Astrocyte (in vitro differentiated cells and primary cell): ENCODE measurements around the gene NPHP4. TPM values are rescaled to one million over a fixed set of nuclear protein-coding genes. Genes with fewer than 3 reads are reported as not detected.
A peak's percentile ranks its signal among the peaks of the same experiment; 100 is the strongest.

ENCODE experiments used
- DNase-seq: peaks from one replicate; pipeline ENCODE4 v3.0.0-alpha.2; 2010; ENCODE audit warnings: low read depth
- FAIRE-seq: peaks from 2 replicates; lab custom pipeline; 2011; peaks lifted over from hg19 to GRCh38; lab: Jason Lieb, UNC
- H2AFZ ChIP-seq: 2 replicates; pipeline ENCODE4 v1.6.0; 2012; ENCODE audit warnings: low read depth, low read length, inconsistent platforms
- H3K27ac ChIP-seq: 2 replicates; pipeline ENCODE4 v1.5.1; 2011; ENCODE audit warnings: low read depth, low read length, inconsistent platforms
- H3K27me3 ChIP-seq: 2 replicates; pipeline ENCODE4 v1.6.0; 2011; ENCODE audit warnings: low read length, inconsistent platforms; ENCODE audit not compliant: insufficient read depth
- H3K36me3 ChIP-seq: 2 replicates; pipeline ENCODE4 v1.5.1; 2011; ENCODE audit warnings: low read length, inconsistent platforms; ENCODE audit not compliant: insufficient read depth
- H3K4me1 ChIP-seq: 2 replicates; pipeline ENCODE4 v1.5.1; 2011; ENCODE audit warnings: low read length, inconsistent platforms; ENCODE audit not compliant: insufficient read depth
- H3K4me2 ChIP-seq: 2 replicates; pipeline ENCODE4 v1.6.0; 2012; ENCODE audit warnings: low read length, inconsistent platforms
- H3K4me3 ChIP-seq: 2 replicates; pipeline ENCODE4 v1.5.1; 2011; ENCODE audit warnings: low read depth, mild to moderate bottlenecking, low read length, inconsistent platforms; ENCODE audit not compliant: insufficient read depth
- H3K79me2 ChIP-seq: 2 replicates; pipeline ENCODE4 v1.6.0; 2012; ENCODE audit warnings: mild to moderate bottlenecking, low read length, inconsistent platforms; ENCODE audit not compliant: insufficient read depth
- H3K9ac ChIP-seq: 2 replicates; pipeline ENCODE4 v1.6.0; 2012; ENCODE audit warnings: mild to moderate bottlenecking, low read length, inconsistent platforms
- H3K9me3 ChIP-seq: 2 replicates; pipeline ENCODE4 v1.5.1; 2012; ENCODE audit warnings: low read depth, mild to moderate bottlenecking, low read length, inconsistent platforms; ENCODE audit not compliant: insufficient read depth
- H4K20me1 ChIP-seq: 2 replicates; pipeline ENCODE4 v1.6.0; 2012; ENCODE audit warnings: low read length, inconsistent platforms; ENCODE audit not compliant: insufficient read depth
- H3K27ac Mint-ChIP-seq: one replicate; pipeline ENCODE4 v1.8.0; 2021; ENCODE audit warnings: mild to moderate bottlenecking, mixed read lengths; ENCODE audit not compliant: unreplicated experiment
- H3K27me3 Mint-ChIP-seq: one replicate; pipeline ENCODE4 v1.8.0; 2021; ENCODE audit warnings: low read depth, mixed read lengths; ENCODE audit not compliant: unreplicated experiment
- H3K36me3 Mint-ChIP-seq: one replicate; pipeline ENCODE4 v1.8.0; 2021; ENCODE audit warnings: low read depth, mixed read lengths; ENCODE audit not compliant: unreplicated experiment
- H3K4me1 Mint-ChIP-seq: one replicate; pipeline ENCODE4 v1.8.0; 2021; ENCODE audit warnings: low read depth, mixed read lengths; ENCODE audit not compliant: unreplicated experiment
- H3K4me3 Mint-ChIP-seq: one replicate; pipeline ENCODE4 v1.8.0; 2021; ENCODE audit warnings: mild to moderate bottlenecking, moderate library complexity, mixed read lengths; ENCODE audit not compliant: unreplicated experiment
- H3K9me3 Mint-ChIP-seq: one replicate; pipeline ENCODE4 v1.8.0; 2021; ENCODE audit warnings: mild to moderate bottlenecking, mixed read lengths; ENCODE audit not compliant: unreplicated experiment
- EZH2 ChIP-seq: IDR thresholded peaks from 2 replicates; pipeline ENCODE4 v1.6.1; 2012; ENCODE audit warnings: mild to moderate bottlenecking, low read length, inconsistent platforms; ENCODE audit not compliant: insufficient read depth
- total RNA-seq: library from RNA; stranded (reverse); gene quantifications from 2 replicates; pipeline ENCODE4 v1.2.1, GENCODE V29; 2021
- TF ChIP-seq, protein P1 (sequence below): IDR thresholded peaks from 2 replicates; pipeline ENCODE4 v1.5.1; 2011; ENCODE audit warnings: low read depth, mild to moderate bottlenecking, inconsistent platforms, low read length, moderate library complexity; ENCODE audit not compliant: insufficient read depth

The NPHP4 gene
- total RNA-seq, 1 donor from 2014 or later, result 8.4 TPM

DNA sequence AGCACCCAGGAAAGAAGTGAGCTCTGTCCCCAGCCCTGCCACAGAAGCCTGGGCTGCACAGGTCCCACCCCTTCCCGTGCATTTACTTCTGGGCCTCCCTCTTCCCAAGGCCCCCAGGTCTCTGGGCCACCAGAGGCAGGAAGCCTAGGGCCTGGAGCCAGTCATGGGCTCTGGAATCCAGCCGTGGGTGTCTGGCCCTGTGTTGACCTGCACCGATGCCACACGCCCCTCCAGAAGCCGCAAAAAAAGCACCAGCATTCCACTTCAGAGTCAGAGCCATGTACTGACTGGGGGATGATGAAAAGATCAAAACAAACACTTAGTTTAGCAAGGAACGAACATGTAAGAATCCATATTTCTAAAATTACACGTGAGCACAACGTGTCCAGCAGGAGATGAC is 141.7 kb downstream of the NPHP4 start:
- H3K27ac Mint-ChIP-seq, result no peak overlapping the region
- no peak for TF ChIP-seq EZH2
- TF ChIP-seq, protein P1, sequence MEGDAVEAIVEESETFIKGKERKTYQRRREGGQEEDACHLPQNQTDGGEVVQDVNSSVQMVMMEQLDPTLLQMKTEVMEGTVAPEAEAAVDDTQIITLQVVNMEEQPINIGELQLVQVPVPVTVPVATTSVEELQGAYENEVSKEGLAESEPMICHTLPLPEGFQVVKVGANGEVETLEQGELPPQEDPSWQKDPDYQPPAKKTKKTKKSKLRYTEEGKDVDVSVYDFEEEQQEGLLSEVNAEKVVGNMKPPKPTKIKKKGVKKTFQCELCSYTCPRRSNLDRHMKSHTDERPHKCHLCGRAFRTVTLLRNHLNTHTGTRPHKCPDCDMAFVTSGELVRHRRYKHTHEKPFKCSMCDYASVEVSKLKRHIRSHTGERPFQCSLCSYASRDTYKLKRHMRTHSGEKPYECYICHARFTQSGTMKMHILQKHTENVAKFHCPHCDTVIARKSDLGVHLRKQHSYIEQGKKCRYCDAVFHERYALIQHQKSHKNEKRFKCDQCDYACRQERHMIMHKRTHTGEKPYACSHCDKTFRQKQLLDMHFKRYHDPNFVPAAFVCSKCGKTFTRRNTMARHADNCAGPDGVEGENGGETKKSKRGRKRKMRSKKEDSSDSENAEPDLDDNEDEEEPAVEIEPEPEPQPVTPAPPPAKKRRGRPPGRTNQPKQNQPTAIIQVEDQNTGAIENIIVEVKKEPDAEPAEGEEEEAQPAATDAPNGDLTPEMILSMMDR, result no peak
- FAIRE-seq, result no peak

DNA sequence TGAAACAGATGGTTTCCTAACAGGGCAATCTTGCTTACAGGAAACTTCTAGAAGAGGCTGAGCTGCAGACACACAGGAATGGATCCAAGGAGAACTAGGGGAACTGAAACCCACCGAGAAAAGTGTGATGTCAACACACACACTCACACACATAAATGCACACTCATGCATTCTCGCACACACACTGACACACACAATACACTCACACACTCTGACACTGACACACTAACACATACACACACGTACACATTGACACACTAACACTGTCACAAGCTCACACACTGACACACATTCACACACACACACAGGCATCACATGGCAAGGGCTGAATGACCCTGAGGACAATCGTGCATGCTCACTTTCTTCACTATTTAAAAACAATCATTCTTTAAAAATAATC is 142.7 kb downstream of the NPHP4 start:
- no peak overlapping the region for H3K4me3 ChIP-seq
- Mint-ChIP-seq H3K9me3 (peaks cover 4% of the 10 kb centered on the region), H3K36me3 (peaks cover 2% of the 10 kb centered on the region), H3K4me3 (no peak overlapping the region), H3K27ac (no peak overlapping the region), H3K4me1 (no peaks in the 10 kb centered on the region), H3K27me3 (peaks cover 31% of the 10 kb centered on the region)
- no peak overlapping the region for H3K27ac ChIP-seq
- H4K20me1 ChIP-seq, result no peaks in the 10 kb centered on the region
- no peak overlapping the region for H3K4me2 ChIP-seq
- no peaks in the 10 kb centered on the region for H3K9me3 ChIP-seq
- no peaks in the 10 kb centered on the region for H3K79me2 ChIP-seq
- DNase-seq (no peak), FAIRE-seq (no peak)
- TF ChIP-seq, protein P1, result no peak
- TF ChIP-seq EZH2, result no peak
- H3K27me3 ChIP-seq, result peaks cover 4% of the 10 kb centered on the region
- no peaks in the 10 kb centered on the region for H3K4me1 ChIP-seq
- no peak overlapping the region for H3K9ac ChIP-seq
- no peaks in the 10 kb centered on the region for H3K36me3 ChIP-seq
- H2AFZ ChIP-seq, result no peak overlapping the region

More for the DNA sequence above, 141.7 kb downstream of the NPHP4 start:
- Histone ChIP-seq H3K4me1 (no peaks in the 10 kb centered on the region), H4K20me1 (no peaks in the 10 kb centered on the region), H3K9ac (no peak overlapping the region), H3K36me3 (no peaks in the 10 kb centered on the region), H3K27me3 (peaks cover 4% of the 10 kb centered on the region), H3K79me2 (no peaks in the 10 kb centered on the region), H2AFZ (no peak overlapping the region), H3K4me2 (no peak overlapping the region), H3K4me3 (no peak overlapping the region), H3K27ac (no peak overlapping the region), H3K9me3 (no peaks in the 10 kb centered on the region)
- DNase-seq, result no peak
- no peak overlapping the region for H3K4me3 Mint-ChIP-seq
- peaks cover 4% of the 10 kb centered on the region for H3K9me3 Mint-ChIP-seq
- peaks cover 2% of the 10 kb centered on the region for H3K36me3 Mint-ChIP-seq
- H3K4me1 Mint-ChIP-seq, result no peaks in the 10 kb centered on the region
- peaks cover 23% of the 10 kb centered on the region for H3K27me3 Mint-ChIP-seq

DNA sequence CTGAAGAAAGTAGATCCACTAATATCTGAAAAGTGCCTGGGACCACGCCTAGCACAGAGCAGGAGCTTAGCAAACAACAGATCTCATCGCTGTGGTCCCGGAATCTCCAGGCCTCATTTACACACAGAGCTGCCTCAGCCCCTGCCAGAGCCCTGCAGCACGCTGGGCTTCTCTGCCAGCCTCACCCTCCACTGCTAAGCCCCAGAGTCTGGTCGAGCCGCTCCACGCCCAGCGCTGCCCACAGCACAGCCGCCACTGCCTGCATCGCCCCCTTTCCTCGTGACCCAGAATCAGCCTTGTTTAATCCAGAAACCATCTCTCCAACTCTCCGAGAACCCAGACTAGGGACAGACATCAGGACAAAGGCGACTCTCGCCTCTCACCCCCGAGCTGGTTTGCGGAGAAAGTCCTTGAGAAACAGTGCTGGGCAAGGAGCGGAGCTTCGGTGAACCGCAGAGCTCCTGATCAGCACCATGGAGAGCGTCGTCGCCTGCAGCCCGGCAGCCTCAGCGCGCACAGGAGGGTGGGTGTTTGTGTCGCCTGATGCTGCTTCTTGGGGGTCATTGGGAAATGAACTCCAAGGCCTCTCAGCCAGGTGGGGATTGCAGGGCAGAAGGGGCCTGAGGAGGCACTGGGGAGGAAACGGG is 145.1 kb downstream of the NPHP4 start:
- Histone ChIP-seq H2AFZ (no peak overlapping the region), H3K27me3 (peaks cover 4% of the 10 kb centered on the region), H3K4me1 (no peaks in the 10 kb centered on the region), H4K20me1 (no peaks in the 10 kb centered on the region), H3K9me3 (no peaks in the 10 kb centered on the region), H3K4me2 (no peak overlapping the region), H3K4me3 (no peak overlapping the region), H3K9ac (no peak overlapping the region), H3K79me2 (no peaks in the 10 kb centered on the region), H3K27ac (no peak overlapping the region), H3K36me3 (no peaks in the 10 kb centered on the region)
- H3K9me3 Mint-ChIP-seq, result peaks cover 4% of the 10 kb centered on the region
- H3K27me3 Mint-ChIP-seq, result peaks cover 50% of the 10 kb centered on the region
- FAIRE-seq (no peak), DNase-seq (peak; percentile 14)
- H3K4me3 Mint-ChIP-seq, result no peak overlapping the region
- TF ChIP-seq, protein P1, result no peak
- TF ChIP-seq EZH2, result no peak
- no peaks in the 10 kb centered on the region for H3K36me3 Mint-ChIP-seq
- H3K4me1 Mint-ChIP-seq, result no peaks in the 10 kb centered on the region
- H3K27ac Mint-ChIP-seq, result peak overlapping the region; percentile 26
